ENCODE data around the gene GRID1.

- no peak for TF ChIP-seq POLR2AphosphoS5 (IDR thresholded peaks at IDR 0.05; ENCODE audit: borderline replicate concordance, low read depth, low read length)
- TF ChIP-seq EZH2 (IDR thresholded peaks at IDR 0.05), result no peak
These were observed 720.5 kb downstream of the GRID1 start for GRCh38 chr10:85645926-85646711.
